C4-2B (cell line): Measurements from ENCODE around the gene PCAT7.
"Not testable (repeated sequence)": the region's sequence is repeated elsewhere in the genome, so short reads cannot be mapped to it uniquely, and the experiment has no call there.

Experiments used
- H3K27ac ChIP-seq: fragments of 450-650 bp; 2 replicates; pipeline ENCODE4 v1.5.1; 2017
- ZFX ChIP-seq: fragments of 450-650 bp; IDR thresholded peaks from 2 replicates; pipeline ENCODE4 v1.6.1; 2017
- TF ChIP-seq, protein P1 (sequence below): fragments of 450-650 bp; conservative IDR thresholded peaks from 2 replicates; pipeline ENCODE4 v1.5.1; 2017; ENCODE audit warnings: mild to moderate bottlenecking

PCAT7 gene

GRCh38 chr9:94584555-94584954 lies 29.7 kb downstream of the PCAT7 start:
- H3K27ac ChIP-seq = no peak overlapping the region
- TF ChIP-seq, protein P1, sequence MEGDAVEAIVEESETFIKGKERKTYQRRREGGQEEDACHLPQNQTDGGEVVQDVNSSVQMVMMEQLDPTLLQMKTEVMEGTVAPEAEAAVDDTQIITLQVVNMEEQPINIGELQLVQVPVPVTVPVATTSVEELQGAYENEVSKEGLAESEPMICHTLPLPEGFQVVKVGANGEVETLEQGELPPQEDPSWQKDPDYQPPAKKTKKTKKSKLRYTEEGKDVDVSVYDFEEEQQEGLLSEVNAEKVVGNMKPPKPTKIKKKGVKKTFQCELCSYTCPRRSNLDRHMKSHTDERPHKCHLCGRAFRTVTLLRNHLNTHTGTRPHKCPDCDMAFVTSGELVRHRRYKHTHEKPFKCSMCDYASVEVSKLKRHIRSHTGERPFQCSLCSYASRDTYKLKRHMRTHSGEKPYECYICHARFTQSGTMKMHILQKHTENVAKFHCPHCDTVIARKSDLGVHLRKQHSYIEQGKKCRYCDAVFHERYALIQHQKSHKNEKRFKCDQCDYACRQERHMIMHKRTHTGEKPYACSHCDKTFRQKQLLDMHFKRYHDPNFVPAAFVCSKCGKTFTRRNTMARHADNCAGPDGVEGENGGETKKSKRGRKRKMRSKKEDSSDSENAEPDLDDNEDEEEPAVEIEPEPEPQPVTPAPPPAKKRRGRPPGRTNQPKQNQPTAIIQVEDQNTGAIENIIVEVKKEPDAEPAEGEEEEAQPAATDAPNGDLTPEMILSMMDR = no peak
- TF ChIP-seq ZFX = no peak

DNA sequence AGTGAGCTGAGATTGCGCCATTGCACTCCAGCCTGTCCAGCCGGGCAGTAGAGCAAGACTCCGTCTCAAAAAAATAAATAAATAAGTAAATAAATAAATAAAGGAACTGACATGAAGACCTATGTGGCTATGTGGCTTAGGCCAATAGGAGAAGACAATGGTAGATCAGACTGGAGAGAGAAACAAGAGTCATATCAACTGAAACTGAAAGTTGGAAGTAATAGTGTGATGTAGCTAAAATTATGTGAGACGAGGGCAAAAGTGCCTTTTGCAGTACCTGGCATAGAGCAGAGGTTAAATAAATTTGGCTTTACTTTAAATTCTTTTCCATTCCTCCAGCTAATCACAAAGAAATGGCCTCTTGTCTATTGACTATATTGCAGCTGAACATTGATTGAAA lies 31.4 kb downstream of the PCAT7 start:
- no peak for TF ChIP-seq ZFX
- TF ChIP-seq, protein P1 = no peak

GRCh38 chr9:94586814-94587213 lies 31.9 kb downstream of the PCAT7 start:
- TF ChIP-seq ZFX = no peak
- TF ChIP-seq, protein P1 = no peak

More for the DNA sequence above, 31.4 kb downstream of the PCAT7 start:
- H3K27ac ChIP-seq = no peak overlapping the region

GRCh38 chr9:94588681-94589080 lies 33.8 kb downstream of the PCAT7 start:
- TF ChIP-seq, protein P1 = no peak
- no peak for TF ChIP-seq ZFX
- no peak overlapping the region for H3K27ac ChIP-seq

More at GRCh38 chr9:94586814-94587213, 31.9 kb downstream of the PCAT7 start:
- H3K27ac ChIP-seq = no peak overlapping the region

GRCh38 chr9:94591046-94591545 lies 36.2 kb downstream of the PCAT7 start:
- not testable (repeated sequence) for H3K27ac ChIP-seq

GRCh38 chr9:94591876-94592275 lies 37.0 kb downstream of the PCAT7 start:
- no peak for TF ChIP-seq ZFX
- TF ChIP-seq, protein P1 = no peak
- no peak overlapping the region for H3K27ac ChIP-seq

- not testable (repeated sequence) for H3K27ac ChIP-seq
Observed at GRCh38 chr9:94592683-94593082, 37.8 kb downstream of the PCAT7 start.

- TF ChIP-seq, protein P1 = no peak
- TF ChIP-seq ZFX = no peak
- no peak within 1 kb of the TSS for H3K27ac ChIP-seq
Observed at GRCh38 chr9:94593459-94594345, 38.8 kb downstream of the PCAT7 start, which contains the start of gene FBP2. TSS of gene FBP2 (minus strand) at chr9:94593824. CDS start at chr9:94593726, 98 bp downstream.
